Measurements from ENCODE around the gene ARL6IP5.

GRCh38 chr3:69088063-69088462 is 3.3 kb downstream of the ARL6IP5 start:
- no peak for TF ChIP-seq IRF9 (CRISPR knock-in tag; IDR thresholded peaks at IDR 0.05; ENCODE audit: borderline replicate concordance)
- TF ChIP-seq MAX (IDR thresholded peaks at IDR 0.05), result no peak
- TF ChIP-seq SP2 (CRISPR knock-in tag; IDR thresholded peaks at IDR 0.05), result no peak
- no peak for TF ChIP-seq POLR2AphosphoS5 (IDR thresholded peaks at IDR 0.05; ENCODE audit: low read depth, low read length)
- no peak for TF ChIP-seq HDAC2 (CRISPR knock-in tag; IDR thresholded peaks at IDR 0.05)
- no peak for TF ChIP-seq ZMAT5 (CRISPR knock-in tag; IDR thresholded peaks at IDR 0.05; ENCODE audit: borderline replicate concordance, low read depth)
- TF ChIP-seq CTCF (CRISPR knock-in tag; IDR thresholded peaks at IDR 0.05), result no peak
- no peak for TF ChIP-seq ZNF512 (CRISPR knock-in tag; IDR thresholded peaks at IDR 0.05)
- no peak for TF ChIP-seq CHD2 (IDR thresholded peaks at IDR 0.05; ENCODE audit: low read depth, low read length)
- no peak for TF ChIP-seq FOXM1 (CRISPR knock-in tag; IDR thresholded peaks at IDR 0.05)
- no peak for TF ChIP-seq FOSL1 (CRISPR knock-in tag; IDR thresholded peaks at IDR 0.05; ENCODE audit: borderline replicate concordance)
- no peak for TF ChIP-seq ZFP62 (CRISPR knock-in tag; IDR thresholded peaks at IDR 0.05)
- no peak for TF ChIP-seq NFIC (IDR thresholded peaks at IDR 0.05; ENCODE audit: low read length)
- TF ChIP-seq ZNF34 (CRISPR knock-in tag; IDR thresholded peaks at IDR 0.05; ENCODE audit: borderline replicate concordance), result no peak

All from HepG2 (cell line).